ENCODE results near the gene SLC4A8. TPM values are rescaled to one million over a fixed set of nuclear protein-coding genes. Genes with fewer than 3 reads are reported as not detected.

The SLC4A8 gene
- total RNA-seq, 2 experiments from 2014 or later, result 1.0 to 6.7 TPM

GRCh38 chr12:51429700-51430099 lies 5.1 kb downstream of the SLC4A8 start:
- Histone ChIP-seq H3K79me2 (ENCODE audit: insufficient read depth, low read depth, low read length) (no peaks in the 10 kb centered on the region), H3K4me1 (ENCODE audit: insufficient read depth, low read length, poor library complexity, severe bottlenecking) (no peaks in the 10 kb centered on the region), H3K9me3 (ENCODE audit: low read length) (no peaks in the 10 kb centered on the region), H2AFZ (ENCODE audit: low read length) (no peak overlapping the region), H3K36me3 (ENCODE audit: insufficient read depth, low read length) (no peaks in the 10 kb centered on the region), H4K20me1 (ENCODE audit: insufficient read depth, low read length) (no peaks in the 10 kb centered on the region), H3K4me2 (ENCODE audit: low read length) (no peak overlapping the region), H3K9me2 (ENCODE audit: insufficient read depth, low read length) (no peaks in the 10 kb centered on the region), H3K4me3 (ENCODE audit: low read depth, low read length, poor library complexity, severe bottlenecking) (no peak overlapping the region), H3K27ac (ENCODE audit: low read depth, low read length, poor library complexity, severe bottlenecking) (no peak overlapping the region)
- TF ChIP-seq, protein P1, sequence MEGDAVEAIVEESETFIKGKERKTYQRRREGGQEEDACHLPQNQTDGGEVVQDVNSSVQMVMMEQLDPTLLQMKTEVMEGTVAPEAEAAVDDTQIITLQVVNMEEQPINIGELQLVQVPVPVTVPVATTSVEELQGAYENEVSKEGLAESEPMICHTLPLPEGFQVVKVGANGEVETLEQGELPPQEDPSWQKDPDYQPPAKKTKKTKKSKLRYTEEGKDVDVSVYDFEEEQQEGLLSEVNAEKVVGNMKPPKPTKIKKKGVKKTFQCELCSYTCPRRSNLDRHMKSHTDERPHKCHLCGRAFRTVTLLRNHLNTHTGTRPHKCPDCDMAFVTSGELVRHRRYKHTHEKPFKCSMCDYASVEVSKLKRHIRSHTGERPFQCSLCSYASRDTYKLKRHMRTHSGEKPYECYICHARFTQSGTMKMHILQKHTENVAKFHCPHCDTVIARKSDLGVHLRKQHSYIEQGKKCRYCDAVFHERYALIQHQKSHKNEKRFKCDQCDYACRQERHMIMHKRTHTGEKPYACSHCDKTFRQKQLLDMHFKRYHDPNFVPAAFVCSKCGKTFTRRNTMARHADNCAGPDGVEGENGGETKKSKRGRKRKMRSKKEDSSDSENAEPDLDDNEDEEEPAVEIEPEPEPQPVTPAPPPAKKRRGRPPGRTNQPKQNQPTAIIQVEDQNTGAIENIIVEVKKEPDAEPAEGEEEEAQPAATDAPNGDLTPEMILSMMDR (conservative IDR thresholded peaks at IDR 0.05; ENCODE audit: low read length), result no peak
- TF ChIP-seq EZH2phosphoT487 (IDR thresholded peaks at IDR 0.05; ENCODE audit: borderline replicate concordance, low read depth, low read length), result no peak
- DNase-seq (ENCODE audit: low spot score), result no peak
- intact Hi-C loops (cut with micrococcal nuclease; ENCODE audit: unreplicated experiment), result no loop called here
- BruUV-seq (replicated peaks), result no TSS peak
- ChIA-PET CTCF (ENCODE audit: unreplicated experiment) (interaction anchor here (1.1 kb wide), 1 partner anchor 103 kb away, joined by 3 read pairs; no protein-coding TSS in a partner anchor), POLR2A (no interaction called here)

DNA sequence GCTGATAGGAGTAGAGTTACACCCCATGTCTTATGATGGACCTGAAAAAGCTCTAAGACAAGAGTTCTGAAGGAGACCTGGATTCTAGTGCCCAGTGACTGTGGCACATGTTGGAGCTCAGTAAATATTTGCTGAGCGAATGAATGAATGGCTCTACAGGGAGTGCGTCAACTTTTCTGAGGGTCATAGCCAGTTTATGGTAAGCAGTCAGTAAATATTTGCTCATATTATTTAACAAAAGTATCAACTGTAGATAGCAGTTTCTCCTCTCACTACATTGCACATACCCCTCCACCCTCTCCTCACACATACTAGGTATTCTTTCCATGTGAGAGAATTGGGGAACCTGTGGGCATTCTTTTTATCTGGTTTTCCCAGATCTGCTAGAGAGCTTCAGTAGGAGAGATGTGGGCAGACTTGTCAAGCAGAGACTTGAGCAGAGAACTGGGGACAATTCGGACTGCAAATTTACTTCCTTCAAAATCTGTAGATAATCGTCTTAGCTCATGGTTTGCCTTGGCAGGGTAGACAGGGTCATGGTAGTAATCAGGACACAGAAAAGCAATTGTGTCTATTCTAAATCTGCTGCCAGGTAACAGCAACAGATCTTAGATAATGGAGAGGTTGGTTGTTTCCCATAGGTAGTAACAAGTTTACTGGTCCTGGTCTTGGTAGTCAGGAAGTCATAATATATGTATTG lies 5.7 kb downstream of the SLC4A8 start:
- BruUV-seq (replicated peaks), result no TSS peak
- intact Hi-C loops (cut with micrococcal nuclease; ENCODE audit: unreplicated experiment), result no loop called here
- Histone ChIP-seq H2AFZ (ENCODE audit: low read length) (no peak overlapping the region), H3K9me2 (ENCODE audit: insufficient read depth, low read length) (no peaks in the 10 kb centered on the region), H3K4me2 (ENCODE audit: low read length) (no peak overlapping the region), H3K9me3 (ENCODE audit: low read length) (no peaks in the 10 kb centered on the region), H3K4me3 (ENCODE audit: low read depth, low read length, poor library complexity, severe bottlenecking) (no peak overlapping the region), H4K20me1 (ENCODE audit: insufficient read depth, low read length) (no peaks in the 10 kb centered on the region), H3K27ac (ENCODE audit: low read depth, low read length, poor library complexity, severe bottlenecking) (no peak overlapping the region), H3K4me1 (ENCODE audit: insufficient read depth, low read length, poor library complexity, severe bottlenecking) (no peaks in the 10 kb centered on the region), H3K79me2 (ENCODE audit: insufficient read depth, low read depth, low read length) (no peaks in the 10 kb centered on the region), H3K36me3 (ENCODE audit: insufficient read depth, low read length) (no peaks in the 10 kb centered on the region)
- no peak for DNase-seq (ENCODE audit: low spot score)
- POLR2A ChIA-PET, result no interaction called here
- CTCF ChIA-PET (ENCODE audit: unreplicated experiment), result interaction anchor here (1.1 kb wide), 1 partner anchor 102 kb away, joined by 3 read pairs; no protein-coding TSS in a partner anchor
- no peak for TF ChIP-seq EZH2phosphoT487 (IDR thresholded peaks at IDR 0.05; ENCODE audit: borderline replicate concordance, low read depth, low read length)
- TF ChIP-seq, protein P1 (conservative IDR thresholded peaks at IDR 0.05; ENCODE audit: low read length), result no peak

DNA sequence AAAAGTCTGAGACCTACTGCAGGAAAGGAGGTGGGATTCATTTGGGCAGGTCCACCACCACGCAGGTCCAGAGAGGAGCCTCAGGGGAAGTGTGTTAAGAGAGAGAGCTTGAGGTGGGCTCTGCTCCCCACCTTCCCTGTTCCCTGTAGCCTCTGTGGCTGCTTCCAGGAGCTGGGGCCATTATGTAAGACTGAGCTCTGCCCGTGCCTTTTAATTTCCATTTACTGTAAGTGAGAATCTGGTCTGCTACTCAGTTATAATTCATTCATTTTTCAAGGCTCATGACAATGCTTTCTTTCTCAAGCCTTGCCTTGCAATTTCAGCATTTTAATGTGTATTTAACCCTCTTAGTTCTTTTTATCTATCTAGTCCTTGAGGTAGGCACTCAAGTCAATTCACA lies 8.3 kb downstream of the SLC4A8 start:
- Histone ChIP-seq H3K4me3 (ENCODE audit: low read depth, low read length, poor library complexity, severe bottlenecking) (no peak overlapping the region), H4K20me1 (ENCODE audit: insufficient read depth, low read length) (no peaks in the 10 kb centered on the region), H3K4me2 (ENCODE audit: low read length) (no peak overlapping the region), H3K9me2 (ENCODE audit: insufficient read depth, low read length) (no peaks in the 10 kb centered on the region), H3K9me3 (ENCODE audit: low read length) (no peaks in the 10 kb centered on the region), H2AFZ (ENCODE audit: low read length) (no peak overlapping the region), H3K4me1 (ENCODE audit: insufficient read depth, low read length, poor library complexity, severe bottlenecking) (no peaks in the 10 kb centered on the region), H3K36me3 (ENCODE audit: insufficient read depth, low read length) (no peaks in the 10 kb centered on the region), H3K27ac (ENCODE audit: low read depth, low read length, poor library complexity, severe bottlenecking) (no peak overlapping the region), H3K79me2 (ENCODE audit: insufficient read depth, low read depth, low read length) (no peaks in the 10 kb centered on the region)
- no peak for TF ChIP-seq EZH2phosphoT487 (IDR thresholded peaks at IDR 0.05; ENCODE audit: borderline replicate concordance, low read depth, low read length)
- TF ChIP-seq, protein P1 (conservative IDR thresholded peaks at IDR 0.05; ENCODE audit: low read length), result no peak
- ChIA-PET POLR2A (interaction anchor here (0.7 kb wide), 1 partner anchor 114 kb away, joined by 5 read pairs; no protein-coding TSS in a partner anchor), CTCF (ENCODE audit: unreplicated experiment) (no interaction called here)
- DNase-seq (ENCODE audit: low spot score), result no peak
- intact Hi-C loops (cut with micrococcal nuclease; ENCODE audit: unreplicated experiment), result no loop called here
- no TSS peak for BruUV-seq (replicated peaks)
